IMR-90 (cell line): Measurements from ENCODE around the gene SLC6A3. TPM values are rescaled to one million over a fixed set of nuclear protein-coding genes. Genes with fewer than 3 reads are reported as not detected.

Experiments used
- ATAC-seq: fragments of 200-7000 bp; cut with Tn5 transposase; 2 replicates; pipeline ENCODE4 v1.9.1; 2020; ENCODE audit warnings: low read depth, mild to moderate bottlenecking, moderate library complexity
- BruUV-seq: library from RNA; stranded (reverse); fragments of 400-500 nt; replicated peaks from 2 replicates; lab custom pipeline; 2021; lab: Mats Ljungman, UMichigan
- CTCF ChIA-PET: fragments of 300-600 bp; formaldehyde crosslinking; extraction: SDS; loops from one replicate; lab custom pipeline; 2021; ENCODE audit warnings: antibody characterized with exemption; lab: Yijun Ruan, JAX
- POLR2A ChIA-PET: fragments of 300-600 bp; sonication (Branson Sonifier 250); formaldehyde crosslinking; loops from one replicate; lab custom pipeline; 2022; ENCODE audit warnings: antibody characterized with exemption; ENCODE audit not compliant: unreplicated experiment; lab: Charles Lee
- DNase-seq: peaks from one replicate; pipeline ENCODE4 v3.0.0; 2013
- H2AFZ ChIP-seq: replicated peaks from 2 replicates; pipeline ENCODE3; 2013; ENCODE audit warnings: low read length, mild to moderate bottlenecking; ENCODE audit not compliant: poor library complexity
- H2AK5ac ChIP-seq: 2 replicates; pipeline ENCODE4 v1.6.1; 2013; ENCODE audit warnings: low read depth, low read length, inconsistent platforms
- H2AK9ac ChIP-seq: replicated peaks from 2 replicates; pipeline ENCODE3; 2013; ENCODE audit warnings: mild to moderate bottlenecking, low read depth, low read length, moderate library complexity; ENCODE audit not compliant: poor library complexity
- H2BK120ac ChIP-seq: 2 replicates; pipeline ENCODE4 v1.6.1; 2013; ENCODE audit warnings: low read depth, low read length, inconsistent platforms
- H2BK15ac ChIP-seq: 3 replicates; pipeline ENCODE4 v1.6.1; 2013; ENCODE audit warnings: low read depth, low read length, inconsistent platforms
- H2BK20ac ChIP-seq: 2 replicates; pipeline ENCODE4 v1.6.1; 2013; ENCODE audit warnings: low read depth, mild to moderate bottlenecking, inconsistent platforms, low read length, moderate library complexity
- H2BK5ac ChIP-seq: 2 replicates; pipeline ENCODE4 v1.6.1; 2013; ENCODE audit warnings: mild to moderate bottlenecking, low read depth, low read length, inconsistent platforms; ENCODE audit not compliant: poor library complexity, severe bottlenecking
- H3K14ac ChIP-seq: replicated peaks from 2 replicates; pipeline ENCODE4 v1.6.1; 2013; ENCODE audit warnings: low read depth, low read length, inconsistent platforms
- H3K18ac ChIP-seq: 2 replicates; pipeline ENCODE4 v1.6.1; 2013; ENCODE audit warnings: low read depth, low read length, control low read depth
- H3K23ac ChIP-seq: 2 replicates; pipeline ENCODE4 v1.6.1; 2013; ENCODE audit warnings: low read depth, low read length, inconsistent platforms
- H3K27ac ChIP-seq: 2 replicates; pipeline ENCODE4 v1.5.1; 2013; ENCODE audit warnings: mild to moderate bottlenecking, control low read depth, low read length; ENCODE audit not compliant: insufficient read depth
- H3K27me3 ChIP-seq: 2 replicates; pipeline ENCODE4 v1.6.1; 2013; ENCODE audit warnings: low read length; ENCODE audit not compliant: control insufficient read depth, insufficient read depth
- H3K36me3 ChIP-seq: 2 replicates; pipeline ENCODE4 v1.6.1; 2013; ENCODE audit warnings: low read length, mixed read lengths; ENCODE audit not compliant: control insufficient read depth, insufficient read depth
- H3K4ac ChIP-seq: 2 replicates; pipeline ENCODE4 v1.6.1; 2013; ENCODE audit warnings: low read depth, low read length, inconsistent platforms
- H3K4me1 ChIP-seq: 2 replicates; pipeline ENCODE4 v1.6.1; 2013; ENCODE audit warnings: low read length, mixed read lengths; ENCODE audit not compliant: control insufficient read depth, insufficient read depth
- H3K4me2 ChIP-seq: 2 replicates; pipeline ENCODE4 v1.6.1; 2013; ENCODE audit warnings: low read depth, mild to moderate bottlenecking, control low read depth, low read length, moderate library complexity
- H3K4me3 ChIP-seq: 2 replicates; pipeline ENCODE4 v1.5.1; 2013; ENCODE audit warnings: low read depth, mild to moderate bottlenecking, control low read depth, low read length, moderate library complexity; ENCODE audit not compliant: insufficient read depth
- H3K56ac ChIP-seq: 2 replicates; pipeline ENCODE4 v1.6.1; 2013; ENCODE audit warnings: low read length, inconsistent platforms; ENCODE audit not compliant: insufficient read depth; ENCODE audit errors: extremely low read depth
- H3K79me1 ChIP-seq, 2 experiments: 2 replicates each; pipeline ENCODE4 v1.6.1; 2013; ENCODE audit warnings: low read length in 2 of 2, inconsistent platforms in 1 of 2, low read depth in 1 of 2
- H3K9ac ChIP-seq: 2 replicates; pipeline ENCODE4 v1.6.1; 2013; ENCODE audit warnings: low read depth, low read length, control low read depth
- H3K9me1 ChIP-seq: 2 replicates; pipeline ENCODE4 v1.6.1; 2013; ENCODE audit warnings: low read length, inconsistent platforms; ENCODE audit not compliant: insufficient read depth
- H3K9me3 ChIP-seq: 2 replicates; pipeline ENCODE4 v1.6.1; 2013; ENCODE audit warnings: low read length; ENCODE audit not compliant: control insufficient read depth, insufficient read depth
- H4K20me1 ChIP-seq: 2 replicates; pipeline ENCODE4 v1.6.1; 2013; ENCODE audit warnings: low read length, inconsistent platforms; ENCODE audit not compliant: insufficient read depth
- H4K5ac ChIP-seq: 2 replicates; pipeline ENCODE4 v1.6.1; 2013; ENCODE audit warnings: mild to moderate bottlenecking, low read depth, low read length, control low read depth
- H4K8ac ChIP-seq, 2 experiments: 2 replicates each; pipeline ENCODE4 v1.6.1; 2013; ENCODE audit warnings: low read depth in 2 of 2, low read length in 2 of 2, control low read depth in 1 of 2, inconsistent platforms in 1 of 2
- H4K91ac ChIP-seq: 2 replicates; pipeline ENCODE4 v1.6.1; 2013; ENCODE audit warnings: low read depth, low read length, inconsistent platforms; ENCODE audit not compliant: insufficient read depth
- MAZ ChIP-seq: IDR thresholded peaks from 2 replicates; pipeline ENCODE4 v1.6.1; 2012; ENCODE audit warnings: low read depth, mild to moderate bottlenecking, low read length, improper control_type of control experiment, moderate library complexity, borderline replicate concordance
- WGBS, 2 experiments: methylation state at CpG; one replicate each; pipeline versions ENCODE4 v1.1.5 to v1.1.7; 2013; ENCODE audit warnings: missing lambda C conversion rate in 2 of 2; ENCODE audit not compliant: insufficient read length in 1 of 2; ENCODE audit errors: extremely low coverage in 2 of 2; 5-methylcytosine and 5-hydroxymethylcytosine counted together
- dilution Hi-C: fragments of 300-500 bp; cut with HindIII; formaldehyde crosslinking; loops from one replicate; pipeline ENCODE4 v1.14.3; 2018; ENCODE audit warnings: low sequenced_read_pairs; ENCODE audit not compliant: unreplicated experiment
- in situ Hi-C: fragments of 300-500 bp; cut with MboI; formaldehyde crosslinking; loops from 3 replicates; pipeline ENCODE4 v1.14.3; 2019; ENCODE audit warnings: low sequenced_read_pairs, inconsistent platforms, mixed read lengths
- intact Hi-C: fragments of 100-400 bp; cut with micrococcal nuclease; formaldehyde crosslinking; loops from 2 replicates; pipeline ENCODE4 v1.10.0; 2022
- polyA plus RNA-seq, 3 experiments: library from polyadenylated mRNA; depleted of rRNA; stranded (reverse); fragments of >200 nt; gene quantifications; 2 replicates each; pipeline ENCODE4 v1.2.3, GENCODE V29; 2012; ENCODE audit warnings: low replicate concordance in 1 of 3
- total RNA-seq: library from RNA; depleted of rRNA; stranded (reverse); fragments of >200 nt; gene quantifications from 2 replicates; pipeline ENCODE4 v1.2.3, GENCODE V29; 2012

SLC6A3 gene
- total and polyA plus RNA-seq, 2 of the 4 experiments (the other 2 are of a cell fraction), result not detected

DNA sequence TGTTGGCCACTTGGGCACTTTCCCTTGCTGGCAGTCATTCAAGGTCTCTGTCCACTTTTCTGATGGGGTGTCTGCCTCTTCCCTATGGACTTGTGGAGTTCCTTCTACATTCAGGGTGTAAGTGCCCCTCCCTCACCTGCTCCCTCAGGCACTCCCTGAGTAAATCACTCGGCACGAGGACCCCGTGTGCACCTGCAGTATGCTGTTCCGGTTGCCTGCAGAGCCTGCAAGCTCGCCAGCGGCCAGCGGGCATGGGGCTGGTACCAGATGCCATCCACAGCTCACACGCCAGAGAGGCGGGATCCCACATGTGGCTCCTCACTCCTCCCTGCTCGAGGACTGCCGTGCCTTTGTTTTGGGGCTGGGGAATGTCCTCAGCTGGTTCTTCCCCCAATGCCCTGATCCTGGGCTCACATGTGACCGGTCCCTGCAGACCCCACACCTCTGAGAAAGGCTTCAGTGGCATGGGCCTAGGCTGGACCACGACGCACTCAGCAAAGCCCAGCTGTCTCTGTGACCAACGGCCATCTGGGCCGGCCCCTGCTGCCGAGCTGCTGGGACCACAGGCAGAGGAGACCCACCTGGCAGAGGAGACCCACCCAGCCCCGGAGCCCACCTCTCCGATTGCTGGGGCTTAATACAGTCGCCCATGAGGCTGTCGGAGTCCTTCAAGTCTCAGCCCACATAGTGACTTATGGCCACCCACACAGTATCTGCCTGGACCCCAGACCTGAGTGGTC, 54.2 kb downstream of the SLC6A3 start:
- WGBS, 2 experiments, result 71% methylated on average over 7 of the region's 21 CpGs; no CpG with 5 or more reads in 1 of the 2 experiments
- Histone ChIP-seq H3K4me3 (no peak overlapping the region), H3K27me3 (peaks cover 43% of the 10 kb centered on the region), H3K14ac (no peak overlapping the region), H2BK120ac (no peak overlapping the region), H2BK15ac (no peak overlapping the region), H2AFZ (no peak overlapping the region), H2BK20ac (no peak overlapping the region), H3K9me3 (no peaks in the 10 kb centered on the region), H2AK9ac (no peak overlapping the region), H3K4ac (no peak overlapping the region), H4K8ac (no peak overlapping the region), H3K36me3 (no peaks in the 10 kb centered on the region), H3K18ac (no peak overlapping the region), H3K56ac (no peak overlapping the region), H3K79me1 (no peaks in the 10 kb centered on the region), H3K27ac (no peak overlapping the region), H4K91ac (no peak overlapping the region), H3K4me1 (no peaks in the 10 kb centered on the region), H4K20me1 (no peaks in the 10 kb centered on the region), H3K4me2 (no peak overlapping the region), H3K9ac (no peak overlapping the region), H2BK5ac (no peak overlapping the region), H3K23ac (no peak overlapping the region), H4K5ac (no peak overlapping the region), H2AK5ac (no peak overlapping the region), H3K9me1 (no peaks in the 10 kb centered on the region)
- intact Hi-C loops (no loop called here), in situ Hi-C loops (no loop called here), dilution Hi-C loops (no loop called here)
- TF ChIP-seq MAZ, result no peak
- ChIA-PET CTCF (no interaction called here), POLR2A (no interaction called here)
- no peak for ATAC-seq
- no TSS peak for BruUV-seq
- no peak for DNase-seq
